IPS DF 6.9 (cell line): ENCODE results near the gene IGSF9B.

Source experiments
- DNase-seq: peaks from one replicate; pipeline ENCODE4 v3.0.0-alpha.2; 2013; ENCODE audit warnings: low read depth, low spot score
- H3K27ac ChIP-seq: one replicate; pipeline ENCODE4 v1.5.1; 2013; ENCODE audit warnings: low read length, control low read depth
- H3K27me3 ChIP-seq: 2 replicates; pipeline ENCODE4 v1.6.1; 2013; ENCODE audit warnings: mild to moderate bottlenecking, low read length; ENCODE audit not compliant: control insufficient read depth, insufficient read depth
- H3K36me3 ChIP-seq: 2 replicates; pipeline ENCODE4 v1.6.1; 2013; ENCODE audit warnings: low read length; ENCODE audit not compliant: control insufficient read depth, insufficient read depth
- H3K4me1 ChIP-seq: 2 replicates; pipeline ENCODE4 v1.6.1; 2013; ENCODE audit warnings: low read length; ENCODE audit not compliant: control insufficient read depth, insufficient read depth
- H3K4me3 ChIP-seq: 2 replicates; pipeline ENCODE4 v1.5.1; 2013; ENCODE audit warnings: mild to moderate bottlenecking, low read length
- H3K9me3 ChIP-seq: 2 replicates; pipeline ENCODE4 v1.6.1; 2013; ENCODE audit warnings: low read length, inconsistent platforms; ENCODE audit not compliant: control insufficient read depth, insufficient read depth
- WGBS: extraction: QIAGEN DNeasy Blood & Tissue Kit; methylation state at CpG from one replicate; pipeline ENCODE4 v1.1.7; 2013; ENCODE audit warnings: mixed read lengths, missing lambda C conversion rate; ENCODE audit not compliant: insufficient read length, insufficient coverage; 5-methylcytosine and 5-hydroxymethylcytosine counted together

The IGSF9B gene

DNA sequence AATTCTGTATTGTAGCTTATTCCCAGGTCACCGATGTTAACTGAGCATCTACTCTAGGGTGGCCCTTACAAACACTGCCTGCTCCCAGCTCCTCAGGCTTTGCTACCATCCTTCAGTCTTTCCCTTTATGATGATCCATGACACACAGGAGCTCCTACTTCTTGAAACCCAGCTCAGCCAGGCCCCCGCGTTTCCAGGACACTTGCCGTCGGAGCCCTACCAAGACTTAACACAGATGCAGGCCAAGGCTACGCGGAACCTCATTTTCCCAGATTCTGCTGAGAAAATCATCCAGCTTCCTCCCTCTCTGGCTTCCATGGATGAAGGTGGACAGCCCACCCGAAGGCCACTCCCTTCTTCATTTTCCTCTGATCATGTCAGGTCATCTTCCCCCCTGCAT, 18.6 kb downstream of the IGSF9B start:
- H3K9me3 ChIP-seq, result no peaks in the 10 kb centered on the region
- no peaks in the 10 kb centered on the region for H3K27me3 ChIP-seq
- no peaks in the 10 kb centered on the region for H3K4me1 ChIP-seq
- no peak overlapping the region for H3K4me3 ChIP-seq
- no CpG with 5 or more reads among the region's 8 CpGs for WGBS
- no peak overlapping the region for H3K27ac ChIP-seq
- peaks cover 25% of the 10 kb centered on the region for H3K36me3 ChIP-seq
- no peak for DNase-seq

DNA sequence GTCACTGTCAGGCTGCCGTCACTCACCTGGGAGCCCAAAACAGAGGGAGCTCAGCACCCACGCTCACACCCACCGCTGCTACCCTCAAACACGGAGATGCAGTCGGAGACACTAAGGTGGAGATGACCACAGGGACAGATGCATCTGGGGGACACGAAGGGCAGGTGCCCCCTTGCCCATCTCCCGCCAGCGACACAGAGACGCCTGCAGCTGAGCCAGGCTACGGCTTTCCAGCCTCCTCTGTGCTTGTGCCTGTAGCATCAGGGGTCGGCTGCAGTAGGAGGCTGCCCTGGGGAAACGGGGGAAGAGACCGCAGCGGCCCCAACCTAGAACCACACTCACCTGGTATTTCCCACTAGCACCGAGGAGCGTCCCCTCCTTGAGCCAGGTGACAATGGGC, 19.3 kb downstream of the IGSF9B start:
- Histone ChIP-seq H3K36me3 (peaks cover 25% of the 10 kb centered on the region), H3K4me1 (no peaks in the 10 kb centered on the region)
- no peak for DNase-seq

DNA sequence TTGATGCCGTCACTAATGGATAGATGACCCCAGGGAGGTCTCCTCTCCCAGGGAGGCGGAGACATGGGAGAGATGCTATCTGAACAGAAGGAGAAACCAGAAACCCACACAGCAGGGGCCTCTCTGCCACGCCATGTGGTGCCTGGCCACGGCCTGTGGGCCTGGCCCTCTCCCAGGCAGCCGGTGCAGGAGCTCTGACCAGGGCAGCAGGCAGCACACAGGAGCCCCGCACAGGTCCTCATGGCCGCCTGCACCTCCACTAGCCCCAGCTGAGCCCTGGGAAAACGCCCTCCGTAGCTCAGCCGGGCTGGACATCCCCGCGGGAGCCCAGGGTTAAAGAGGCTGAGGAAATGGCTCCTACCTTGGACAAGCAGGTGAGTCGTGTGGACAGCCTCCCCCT, 19.8 kb downstream of the IGSF9B start:
- no peaks in the 10 kb centered on the region for H3K27me3 ChIP-seq
- no peaks in the 10 kb centered on the region for H3K4me1 ChIP-seq
- H3K36me3 ChIP-seq, result peaks cover 25% of the 10 kb centered on the region
- no peaks in the 10 kb centered on the region for H3K9me3 ChIP-seq
- H3K4me3 ChIP-seq, result no peak overlapping the region
- no peak for DNase-seq
- no peak overlapping the region for H3K27ac ChIP-seq
- no CpG with 5 or more reads among the region's 13 CpGs for WGBS

More for the DNA sequence above, 19.3 kb downstream of the IGSF9B start:
- H3K4me3 ChIP-seq, result no peak overlapping the region
- WGBS, result no CpG with 5 or more reads among the region's 16 CpGs
- no peaks in the 10 kb centered on the region for H3K27me3 ChIP-seq
- H3K9me3 ChIP-seq, result no peaks in the 10 kb centered on the region
- no peak overlapping the region for H3K27ac ChIP-seq

DNA sequence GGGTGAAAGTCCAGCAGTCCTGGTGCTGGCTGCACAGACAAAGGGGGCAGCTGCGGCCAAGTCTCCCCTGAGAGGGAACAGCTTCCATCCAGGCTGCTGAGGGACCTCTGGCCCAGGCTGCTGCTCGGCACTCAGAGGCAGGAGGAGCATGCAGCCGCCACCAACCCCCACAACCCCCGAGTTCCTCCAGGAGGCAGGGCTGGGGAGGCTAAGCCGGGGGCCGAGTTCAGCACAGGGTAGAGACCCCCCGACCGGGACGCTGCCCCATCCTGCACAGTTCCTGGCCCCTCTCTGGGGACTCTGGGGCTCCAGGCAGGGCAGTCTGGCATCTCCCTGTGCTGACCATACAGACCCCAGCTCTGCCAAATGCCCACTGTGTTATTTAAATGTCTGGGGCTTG, 20.2 kb downstream of the IGSF9B start:
- DNase-seq, result no peak
- peaks cover 25% of the 10 kb centered on the region for H3K36me3 ChIP-seq
- H3K4me1 ChIP-seq, result no peaks in the 10 kb centered on the region
- no peak overlapping the region for H3K27ac ChIP-seq
- no peaks in the 10 kb centered on the region for H3K27me3 ChIP-seq
- WGBS, result no CpG with 5 or more reads among the region's 9 CpGs
- no peaks in the 10 kb centered on the region for H3K9me3 ChIP-seq
- no peak overlapping the region for H3K4me3 ChIP-seq

DNA sequence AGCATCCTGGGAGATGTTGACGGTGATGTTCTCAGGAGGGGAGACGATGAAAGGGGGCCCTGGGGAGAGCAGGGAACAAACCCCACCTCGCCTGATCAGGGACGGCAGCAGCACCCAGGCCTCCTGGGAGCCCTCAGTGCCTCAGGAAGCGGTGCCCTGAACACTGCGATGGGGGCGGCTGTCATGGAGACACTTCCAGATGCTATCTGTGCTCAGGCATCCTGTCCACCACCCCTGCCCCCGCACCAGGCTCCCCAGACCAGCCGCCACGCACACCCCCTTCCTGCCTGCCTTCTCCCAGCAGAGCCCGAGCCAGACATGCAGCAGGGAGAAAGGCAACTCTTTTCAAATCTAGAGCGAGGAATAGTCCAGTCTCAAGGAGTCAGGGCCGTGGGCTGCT, 20.6 kb downstream of the IGSF9B start:
- Histone ChIP-seq H3K36me3 (peaks cover 26% of the 10 kb centered on the region), H3K9me3 (no peaks in the 10 kb centered on the region), H3K4me3 (no peak overlapping the region), H3K27ac (no peak overlapping the region), H3K4me1 (no peaks in the 10 kb centered on the region), H3K27me3 (no peaks in the 10 kb centered on the region)
- WGBS, result no CpG with 5 or more reads among the region's 13 CpGs
- DNase-seq, result no peak

DNA sequence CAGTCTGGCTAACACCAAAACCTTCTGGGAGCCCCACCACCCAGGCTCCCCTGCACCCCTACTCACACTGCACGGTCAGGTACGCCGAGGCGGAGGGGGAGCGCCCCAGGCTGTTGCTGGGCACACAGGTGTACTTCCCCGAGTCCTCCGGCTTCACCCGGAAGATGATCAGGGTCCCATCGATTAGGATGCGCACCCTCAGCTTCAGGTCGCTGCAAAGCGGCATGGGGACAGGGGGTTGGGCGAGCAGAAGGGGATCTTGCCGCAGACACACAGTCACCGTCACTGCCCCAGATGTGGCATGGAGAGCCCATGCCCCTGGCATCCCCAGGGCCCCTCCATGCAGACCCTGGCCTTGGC, 21.2 kb downstream of the IGSF9B start:
- Histone ChIP-seq H3K4me1 (no peaks in the 10 kb centered on the region), H3K27me3 (no peaks in the 10 kb centered on the region), H3K9me3 (no peaks in the 10 kb centered on the region), H3K36me3 (peaks cover 26% of the 10 kb centered on the region), H3K4me3 (no peak overlapping the region), H3K27ac (no peak overlapping the region)
- no CpG with 5 or more reads among the region's 15 CpGs for WGBS
- no peak for DNase-seq

DNA sequence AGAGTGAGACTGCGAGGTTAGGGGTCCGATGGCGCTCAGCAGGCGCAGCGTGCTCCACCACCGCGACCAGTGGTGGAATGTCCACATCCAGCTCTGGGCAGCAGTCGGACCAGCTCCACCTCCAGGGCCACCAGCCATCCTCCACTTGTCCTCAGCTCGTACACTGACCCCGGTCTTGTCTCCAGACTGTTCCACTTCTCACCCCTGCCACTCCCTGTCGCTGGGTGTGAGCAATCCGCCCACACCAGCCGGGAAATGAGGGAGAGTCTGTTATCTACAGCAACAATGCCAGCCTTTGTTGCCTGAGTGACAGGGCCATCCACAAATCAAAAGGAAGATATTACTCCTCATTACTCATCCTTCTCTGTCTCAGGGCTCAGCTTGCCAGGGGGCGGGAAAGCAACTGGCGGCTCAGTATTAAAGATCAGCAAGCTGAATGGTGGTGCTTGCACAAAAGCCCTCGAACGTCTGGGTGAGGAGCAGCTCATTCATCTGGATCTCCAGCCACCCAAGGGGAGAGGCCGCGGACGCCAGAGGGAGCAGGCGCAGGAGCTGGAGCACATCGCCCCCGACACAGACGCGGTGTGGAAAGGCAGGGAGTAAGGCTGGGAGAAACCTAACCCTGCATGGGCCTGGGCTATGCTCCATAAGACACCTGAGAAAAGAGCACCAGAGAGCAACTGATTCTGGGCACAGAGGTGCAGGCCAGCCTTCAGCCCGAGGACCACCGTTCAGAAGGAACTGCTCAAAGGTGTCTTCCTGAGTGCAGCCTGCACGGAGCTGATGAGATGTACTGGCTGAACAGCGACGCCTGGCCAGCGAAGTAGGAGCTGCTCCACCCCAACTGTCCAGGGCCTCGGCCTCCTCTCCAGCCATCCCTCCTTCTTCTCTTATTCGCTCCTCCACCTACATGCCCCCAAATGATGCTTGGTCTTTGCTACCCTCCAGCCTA, 21.9 kb downstream of the IGSF9B start:
- no CpG with 5 or more reads among the region's 33 CpGs for WGBS

DNA sequence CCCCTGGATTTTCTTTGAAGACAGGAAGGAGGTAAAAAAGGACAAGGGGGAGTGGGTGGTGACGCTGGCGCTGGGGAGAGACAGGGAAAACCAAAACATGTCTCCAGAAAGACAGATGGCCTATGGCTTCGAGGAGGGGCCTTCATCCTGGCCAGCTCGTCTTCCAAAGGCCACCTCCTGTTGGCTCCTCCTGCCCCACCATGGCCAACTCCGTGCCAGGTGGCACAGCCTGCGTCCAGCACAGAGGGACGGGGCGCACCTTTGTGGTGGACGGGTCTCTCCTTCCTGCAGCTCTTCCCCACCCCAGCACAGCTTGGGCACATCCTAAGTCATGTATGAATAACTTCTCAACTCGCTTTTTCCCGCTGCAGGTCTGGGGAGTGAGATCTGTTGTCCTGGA, 22.7 kb downstream of the IGSF9B start:
- H3K9me3 ChIP-seq, result no peaks in the 10 kb centered on the region
- H3K4me1 ChIP-seq, result no peaks in the 10 kb centered on the region
- peaks cover 30% of the 10 kb centered on the region for H3K36me3 ChIP-seq
- no peak overlapping the region for H3K4me3 ChIP-seq
- no peak overlapping the region for H3K27ac ChIP-seq
- H3K27me3 ChIP-seq, result no peaks in the 10 kb centered on the region
- no CpG with 5 or more reads among the region's 11 CpGs for WGBS
- no peak for DNase-seq

More for the DNA sequence above, 21.9 kb downstream of the IGSF9B start:
- Histone ChIP-seq H3K9me3 (no peaks in the 10 kb centered on the region), H3K27me3 (no peaks in the 10 kb centered on the region), H3K4me1 (no peaks in the 10 kb centered on the region), H3K27ac (no peak overlapping the region), H3K36me3 (peaks cover 24% of the 10 kb centered on the region), H3K4me3 (no peak overlapping the region)
- DNase-seq, result no peak

DNA sequence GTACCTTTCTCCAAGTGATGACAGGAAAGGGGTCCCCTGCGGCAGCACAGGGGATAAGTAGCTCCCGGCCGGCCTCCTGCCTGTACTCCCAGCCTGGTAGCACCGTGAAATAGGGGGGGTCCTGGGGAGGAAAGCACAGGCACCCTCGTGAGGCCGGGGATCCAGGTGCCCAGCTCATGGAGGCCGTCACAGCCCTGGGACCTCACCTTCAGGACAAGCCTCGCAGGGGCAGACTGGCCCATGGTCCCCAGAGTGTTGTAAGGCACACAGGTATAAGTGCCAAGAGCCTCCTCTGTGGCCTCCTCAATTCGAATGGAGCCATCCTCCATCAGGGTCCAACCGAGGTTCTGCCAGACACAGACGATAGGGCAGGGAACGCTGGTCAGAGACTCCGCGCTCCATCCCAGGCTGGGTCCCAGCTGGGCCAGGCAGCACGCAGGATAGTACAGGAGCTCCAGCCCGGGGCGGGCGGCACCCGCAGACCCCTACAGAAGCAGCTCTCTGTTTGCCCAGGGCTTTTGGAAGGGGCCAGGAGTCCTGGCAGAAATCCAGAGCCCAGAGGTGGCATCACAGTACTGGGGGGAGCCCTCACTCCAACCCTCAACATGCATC, 25.2 kb downstream of the IGSF9B start:
- Histone ChIP-seq H3K36me3 (peaks cover 26% of the 10 kb centered on the region), H3K27me3 (no peaks in the 10 kb centered on the region), H3K9me3 (no peaks in the 10 kb centered on the region), H3K4me1 (peaks cover 3% of the 10 kb centered on the region; the same call in 1 of the 2 replicates), H3K4me3 (no peak overlapping the region), H3K27ac (no peak overlapping the region)
- no peak for DNase-seq
- WGBS, result no CpG with 5 or more reads among the region's 19 CpGs

DNA sequence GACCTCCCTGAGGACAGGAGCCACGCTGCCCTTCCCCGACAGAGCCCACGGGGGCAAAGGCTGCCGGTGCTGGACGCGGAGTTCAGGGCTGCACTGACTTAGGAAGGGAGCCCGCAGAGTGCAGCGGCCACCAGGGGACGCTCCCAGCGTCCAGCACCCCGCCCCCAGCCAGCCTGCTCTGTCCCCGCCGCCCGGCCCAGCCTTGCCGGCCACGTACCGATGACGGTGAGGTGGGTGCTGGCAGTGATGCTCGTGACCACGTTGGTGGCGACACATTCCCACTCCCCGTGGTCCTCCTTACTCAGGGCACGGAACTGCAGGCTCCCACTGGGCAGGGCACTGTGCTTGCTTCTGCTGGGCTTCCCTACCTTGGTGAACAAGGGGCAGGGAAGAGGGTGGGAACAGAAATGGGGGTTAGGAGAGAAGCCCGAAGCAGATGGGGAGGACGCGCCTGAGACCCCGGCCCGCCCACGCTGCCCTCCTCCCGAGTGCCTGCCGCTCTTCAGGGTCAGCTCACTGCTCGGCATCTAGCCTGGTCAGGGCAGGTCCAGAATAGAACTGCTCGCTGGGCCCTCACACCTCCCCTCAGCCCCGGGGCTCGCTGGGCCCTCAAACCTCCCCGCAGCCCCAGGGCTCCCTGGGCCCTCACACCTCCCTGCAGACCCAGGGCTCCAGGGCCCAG, 25.9 kb downstream of the IGSF9B start:
- H3K4me1 ChIP-seq, result peaks cover 3% of the 10 kb centered on the region; the same call in 1 of the 2 replicates
- DNase-seq, result no peak
- WGBS, result no CpG with 5 or more reads among the region's 36 CpGs
- H3K9me3 ChIP-seq, result no peaks in the 10 kb centered on the region
- no peaks in the 10 kb centered on the region for H3K27me3 ChIP-seq
- no peak overlapping the region for H3K4me3 ChIP-seq
- peaks cover 25% of the 10 kb centered on the region for H3K36me3 ChIP-seq
- no peak overlapping the region for H3K27ac ChIP-seq
